HFF-Myc (cell line): ENCODE data around the gene WFDC5.

Source experiments
- DNase-seq: peaks from one replicate; pipeline ENCODE4 v3.0.0-alpha.2; 2011; ENCODE audit warnings: low read depth; ENCODE audit errors: extremely low read depth
- H3K4me3 ChIP-seq: replicated peaks from 2 replicates; pipeline ENCODE4 v1.5.1; 2011; ENCODE audit warnings: low read depth, mild to moderate bottlenecking, control low read depth, low read length
- TF ChIP-seq, protein P1 (sequence below): IDR thresholded peaks from 2 replicates; pipeline ENCODE4 v1.5.1; 2012; ENCODE audit warnings: mild to moderate bottlenecking, low read depth, low read length, control low read depth; ENCODE audit errors: missing control alignments

The WFDC5 gene

DNA sequence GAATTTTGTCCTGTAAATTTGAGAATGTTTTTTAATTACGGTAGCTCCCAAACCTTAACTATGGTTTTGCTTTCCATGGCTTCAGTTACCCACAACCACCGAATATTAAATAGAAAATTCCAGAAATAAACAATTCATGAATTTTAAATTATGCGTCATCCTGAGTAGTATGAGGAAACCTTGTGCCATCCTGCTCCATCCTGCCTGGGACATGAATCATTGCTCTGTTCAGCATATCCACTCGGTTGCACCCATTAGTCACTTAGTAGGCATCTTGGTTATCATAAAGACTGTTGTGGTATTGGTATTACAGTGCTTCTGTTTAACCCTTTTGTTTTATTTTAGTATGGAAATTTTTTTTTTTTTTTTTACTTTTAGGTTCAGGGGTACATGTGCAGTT is 53.7 kb downstream of the WFDC5 start:
- no peak for DNase-seq
- no peak overlapping the region for H3K4me3 ChIP-seq
- TF ChIP-seq, protein P1, sequence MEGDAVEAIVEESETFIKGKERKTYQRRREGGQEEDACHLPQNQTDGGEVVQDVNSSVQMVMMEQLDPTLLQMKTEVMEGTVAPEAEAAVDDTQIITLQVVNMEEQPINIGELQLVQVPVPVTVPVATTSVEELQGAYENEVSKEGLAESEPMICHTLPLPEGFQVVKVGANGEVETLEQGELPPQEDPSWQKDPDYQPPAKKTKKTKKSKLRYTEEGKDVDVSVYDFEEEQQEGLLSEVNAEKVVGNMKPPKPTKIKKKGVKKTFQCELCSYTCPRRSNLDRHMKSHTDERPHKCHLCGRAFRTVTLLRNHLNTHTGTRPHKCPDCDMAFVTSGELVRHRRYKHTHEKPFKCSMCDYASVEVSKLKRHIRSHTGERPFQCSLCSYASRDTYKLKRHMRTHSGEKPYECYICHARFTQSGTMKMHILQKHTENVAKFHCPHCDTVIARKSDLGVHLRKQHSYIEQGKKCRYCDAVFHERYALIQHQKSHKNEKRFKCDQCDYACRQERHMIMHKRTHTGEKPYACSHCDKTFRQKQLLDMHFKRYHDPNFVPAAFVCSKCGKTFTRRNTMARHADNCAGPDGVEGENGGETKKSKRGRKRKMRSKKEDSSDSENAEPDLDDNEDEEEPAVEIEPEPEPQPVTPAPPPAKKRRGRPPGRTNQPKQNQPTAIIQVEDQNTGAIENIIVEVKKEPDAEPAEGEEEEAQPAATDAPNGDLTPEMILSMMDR, result no peak

DNA sequence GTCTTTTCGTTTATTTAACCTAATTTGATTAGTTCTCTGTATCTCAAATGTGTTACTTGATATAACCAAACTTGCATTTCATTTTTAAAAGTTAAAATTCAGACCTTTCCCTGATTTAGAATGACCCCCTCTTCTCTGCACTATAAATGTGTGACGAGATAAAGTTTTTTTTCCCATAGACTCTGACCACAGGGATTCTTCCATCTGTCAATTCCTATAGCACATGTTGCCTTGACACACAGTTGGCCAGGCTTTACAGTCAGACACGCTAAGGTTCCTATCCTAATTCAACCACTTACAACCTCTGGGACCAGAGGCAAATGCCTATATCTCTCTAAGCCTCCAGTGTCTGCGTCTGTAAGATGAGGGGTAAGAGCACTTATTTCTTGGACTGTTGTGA is 54.7 kb downstream of the WFDC5 start:
- TF ChIP-seq, protein P1, result no peak
- DNase-seq, result no peak
- H3K4me3 ChIP-seq, result no peak overlapping the region
